Inflammatory macrophage treated with lipopolysaccharide for 4 hours (primary cell): ENCODE measurements around the gene MACIR.

Experiments
- DNase-seq: peaks from one replicate; pipeline ENCODE4 v3.0.0-alpha.2; 2020

Gene MACIR

DNA sequence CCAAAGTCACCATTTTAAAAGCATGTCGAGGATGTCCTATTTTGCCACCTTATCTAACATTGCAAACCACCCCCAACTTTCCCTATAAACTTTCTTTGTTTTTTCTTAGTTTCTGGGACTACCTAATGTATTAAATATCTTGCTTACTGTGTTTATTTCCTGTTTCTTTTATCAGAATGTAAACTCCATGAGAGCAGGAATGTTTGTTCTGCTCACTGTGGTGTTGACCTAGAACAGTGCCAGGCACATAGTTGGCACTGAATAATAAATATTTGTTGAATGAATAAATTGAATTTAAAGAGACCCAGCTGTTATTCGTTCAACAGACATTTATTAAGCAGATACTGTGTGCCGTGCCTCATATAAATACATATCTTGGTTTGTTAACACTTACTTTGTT, 35.2 kb downstream of the MACIR start:
- no peak for DNase-seq

- no peak for DNase-seq
Measured at GRCh38 chr5:103294906-103295305, 36.3 kb downstream of the MACIR start.

GRCh38 chr5:103295424-103295823, 36.9 kb downstream of the MACIR start:
- DNase-seq, result no peak

- no peak for DNase-seq
Measured at GRCh38 chr5:103295871-103296270, 37.3 kb downstream of the MACIR start.

DNA sequence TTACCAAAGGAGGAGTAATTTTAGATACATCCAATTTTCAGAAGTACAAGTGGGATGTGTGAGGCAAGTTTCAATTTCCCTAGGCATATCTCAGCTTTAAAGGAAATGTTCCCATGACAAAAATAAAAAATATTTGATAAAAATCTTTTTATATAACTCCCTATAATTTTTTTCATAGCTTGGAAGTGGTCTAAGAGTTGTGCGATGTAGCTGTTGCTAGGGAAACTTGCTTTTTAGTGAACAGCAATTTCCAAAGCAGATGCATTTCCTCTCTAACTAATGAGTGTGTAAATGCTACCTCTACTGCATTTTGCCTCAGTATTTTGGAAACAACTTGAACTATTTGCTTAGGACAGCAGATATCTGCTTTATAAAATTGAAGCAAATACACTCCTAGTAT, 39.6 kb downstream of the MACIR start:
- no peak for DNase-seq

DNA sequence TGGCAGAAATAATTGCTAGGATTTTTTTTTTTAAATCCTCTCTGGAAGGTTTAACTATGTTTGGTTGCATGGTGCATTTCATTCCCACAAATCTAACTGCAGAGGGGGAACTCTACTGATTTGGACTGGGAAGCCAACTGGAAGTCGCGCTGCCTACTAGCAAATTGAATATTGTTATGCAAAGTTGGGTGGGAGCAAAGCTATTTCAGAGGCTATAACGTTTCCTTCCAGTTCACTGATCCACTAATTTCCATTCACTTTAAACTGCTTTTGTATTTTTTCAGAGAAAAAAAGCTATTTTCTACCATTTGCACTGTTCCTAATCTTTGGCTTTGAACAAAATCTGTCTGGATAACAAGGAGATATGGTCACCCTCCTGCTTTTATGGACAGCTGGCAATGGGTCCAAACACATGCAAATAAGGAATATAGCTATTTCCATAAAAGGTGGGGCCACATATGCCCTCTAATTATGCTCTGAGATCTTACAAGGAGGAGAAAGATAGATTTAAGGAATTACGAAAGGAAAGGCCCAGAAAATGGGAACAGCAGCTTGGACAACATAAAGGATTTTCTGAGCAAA, 40.1 kb downstream of the MACIR start:
- no peak for DNase-seq

GRCh38 chr5:103305809-103306208, 47.2 kb downstream of the MACIR start:
- DNase-seq, result no peak

DNA sequence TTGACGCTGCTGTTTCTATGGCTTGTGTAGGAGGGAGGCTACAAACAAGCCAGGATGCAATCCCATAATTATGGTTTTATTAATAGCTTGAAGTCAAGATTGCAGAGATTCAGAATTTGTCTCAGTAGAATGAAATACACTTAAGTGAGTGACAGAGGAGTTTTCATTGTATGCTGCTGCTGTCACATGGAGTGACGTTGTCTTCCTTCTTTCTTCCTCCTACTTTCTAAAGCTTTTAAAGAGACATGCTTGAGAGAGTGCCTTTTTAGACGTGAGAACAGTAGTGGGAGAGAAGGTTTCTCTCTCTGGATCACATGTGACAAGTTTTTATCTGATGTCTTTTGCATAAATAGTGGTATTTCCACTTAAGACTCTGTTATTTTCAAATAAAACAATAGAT, 48.9 kb downstream of the MACIR start:
- no peak for DNase-seq

DNA sequence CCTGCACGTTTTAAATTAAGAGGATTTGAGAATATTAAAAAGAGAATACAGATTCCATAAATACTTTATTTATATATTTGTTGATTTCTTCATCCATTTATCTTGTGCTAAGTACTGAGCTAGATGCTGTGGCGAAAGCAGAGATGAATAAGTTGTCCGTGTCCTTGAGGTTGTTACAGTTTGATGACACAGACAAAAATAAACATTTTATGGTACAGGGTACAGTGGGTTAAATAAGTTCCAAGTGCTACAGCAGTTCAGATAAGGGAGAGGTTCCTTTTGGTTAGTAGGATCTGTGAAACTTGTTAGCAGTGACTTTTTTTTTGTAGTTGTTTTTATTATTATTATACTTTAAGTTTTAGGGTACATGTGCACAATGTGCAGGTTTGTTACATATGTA, 50.2 kb downstream of the MACIR start:
- no peak for DNase-seq

GRCh38 chr5:103313056-103313455, 54.5 kb downstream of the MACIR start:
- no peak for DNase-seq

GRCh38 chr5:103315455-103315854, 56.9 kb downstream of the MACIR start:
- DNase-seq, result no peak

DNA sequence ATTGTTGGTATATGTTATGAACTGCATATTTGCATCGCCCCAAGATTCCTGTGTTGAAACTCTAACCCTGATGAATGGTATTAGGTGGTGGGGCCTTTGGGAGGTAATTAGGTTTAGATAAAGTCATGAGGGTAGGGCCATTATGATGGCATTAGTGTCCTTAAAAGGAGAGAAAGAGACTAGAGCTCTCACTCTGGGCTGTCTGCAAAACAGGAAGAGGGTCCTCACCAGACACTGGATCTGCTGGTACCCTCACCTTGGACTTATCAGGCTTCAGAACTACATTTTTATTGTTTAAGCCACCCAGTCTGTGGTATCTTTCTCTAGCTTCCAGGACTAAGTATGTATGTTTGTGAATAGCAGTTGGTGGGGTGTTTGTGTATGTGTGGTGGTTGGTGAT, 68.9 kb downstream of the MACIR start:
- no peak for DNase-seq

DNA sequence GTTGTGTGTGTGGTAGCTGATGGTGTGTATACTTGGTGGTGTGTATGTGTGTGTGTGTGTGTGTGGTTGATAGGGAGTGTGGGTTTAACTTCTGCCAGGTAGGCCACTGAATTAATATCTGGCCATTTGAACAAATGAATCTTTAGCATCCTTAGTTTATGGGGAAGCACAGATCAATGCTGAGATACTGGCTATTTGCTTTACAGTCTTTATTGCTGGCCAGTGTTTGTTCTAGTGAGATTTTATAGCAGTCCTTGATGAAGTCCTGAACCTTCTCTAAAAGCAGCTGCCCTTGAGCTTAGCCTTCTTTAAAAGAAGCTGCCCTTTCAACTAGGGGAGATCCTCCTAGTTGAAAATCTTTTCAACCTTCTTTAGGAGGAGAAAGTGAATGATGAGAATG, 69.3 kb downstream of the MACIR start:
- no peak for DNase-seq
